Measurements from ENCODE around the gene EHMT1.

The EHMT1 gene

DNA sequence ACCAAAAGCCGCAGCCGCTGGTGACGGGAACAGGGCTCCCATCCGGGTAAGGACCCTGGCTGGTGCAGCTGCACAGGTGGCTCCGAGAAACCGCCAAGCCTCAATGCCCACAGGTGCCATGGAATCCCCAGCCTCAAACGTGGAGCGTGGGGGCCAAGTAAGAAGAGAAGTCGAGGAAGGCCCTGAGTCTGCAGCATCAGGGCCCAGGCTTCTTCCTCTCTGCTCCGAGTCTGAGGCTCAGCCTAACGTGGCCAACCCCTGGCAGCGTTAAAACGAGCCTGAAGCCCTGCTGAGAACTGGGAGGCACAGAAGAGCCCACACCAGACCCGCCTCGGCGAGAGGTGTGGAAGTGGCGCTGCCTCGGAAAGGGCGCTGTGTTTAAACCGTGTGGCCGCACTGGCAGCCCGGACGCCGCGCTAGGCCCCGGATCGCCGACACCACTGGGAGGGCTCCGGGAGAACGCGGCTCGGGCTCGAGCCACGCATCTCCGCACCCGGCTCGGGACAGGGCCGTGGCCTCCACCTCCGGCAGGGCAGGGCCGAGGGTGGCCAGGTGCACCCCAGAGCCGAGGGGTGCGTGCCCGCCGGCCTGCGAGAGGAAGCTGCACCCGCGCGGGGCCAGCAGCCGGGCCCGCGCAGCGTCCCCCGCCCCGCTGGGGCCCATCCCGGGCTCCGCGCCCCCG, 29.2 kb upstream of the EHMT1 start:
- DNase-seq (ENCODE audit: low spot score), result no peak
- ATAC-seq (ENCODE audit: low read depth), result 0 out of 3 replicates have a peak, but pooled peaks have one; percentile 2
- peak overlapping the region; percentile 56 for H3K27ac ChIP-seq (ENCODE audit: poor library complexity, severe bottlenecking)
- H3K4me3 ChIP-seq (ENCODE audit: severe bottlenecking), result peak overlapping the region; percentile 88
- H3K9me3 ChIP-seq (ENCODE audit: severe bottlenecking), result no peaks in the 10 kb centered on the region
- H3K36me3 ChIP-seq (ENCODE audit: low read depth), result peaks cover 38% of the 10 kb centered on the region
- H3K27me3 ChIP-seq (ENCODE audit: insufficient read depth, poor library complexity, severe bottlenecking), result no peaks in the 10 kb centered on the region
- H3K4me1 ChIP-seq (ENCODE audit: insufficient read depth, poor library complexity, severe bottlenecking), result no peaks in the 10 kb centered on the region
- no peak for TF ChIP-seq CTCF (IDR thresholded peaks at IDR 0.05; ENCODE audit: poor library complexity, severe bottlenecking)

DNA sequence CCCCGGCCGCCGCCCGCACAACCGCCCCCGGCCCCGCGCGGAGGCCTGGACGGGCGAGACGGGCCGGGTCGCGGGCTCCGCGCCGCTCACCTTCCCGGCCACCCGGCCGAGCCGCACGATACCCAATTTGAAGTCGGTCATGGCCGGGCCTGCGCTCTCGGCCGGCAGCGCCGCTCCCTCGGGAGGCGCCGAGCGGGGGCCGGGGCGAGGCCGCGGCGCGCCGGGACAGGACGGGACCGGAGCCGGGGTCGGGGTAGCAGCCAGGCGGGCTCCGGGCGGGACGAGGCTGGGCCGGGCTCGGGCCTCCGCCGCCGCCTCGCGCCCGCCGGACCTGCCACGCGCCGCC, 28.7 kb upstream of the EHMT1 start:
- DNase-seq (ENCODE audit: low spot score) (no peak), ATAC-seq (ENCODE audit: low read depth) (no peak)
- no peaks in the 10 kb centered on the region for H3K9me3 ChIP-seq (ENCODE audit: severe bottlenecking)
- H3K4me1 ChIP-seq (ENCODE audit: insufficient read depth, poor library complexity, severe bottlenecking), result no peaks in the 10 kb centered on the region
- peak overlapping the region; percentile 56 for H3K27ac ChIP-seq (ENCODE audit: poor library complexity, severe bottlenecking)
- no peak for TF ChIP-seq CTCF (IDR thresholded peaks at IDR 0.05; ENCODE audit: poor library complexity, severe bottlenecking)
- H3K36me3 ChIP-seq (ENCODE audit: low read depth), result peaks cover 33% of the 10 kb centered on the region
- H3K4me3 ChIP-seq (ENCODE audit: severe bottlenecking), result peak overlapping the region; percentile 88
- no peaks in the 10 kb centered on the region for H3K27me3 ChIP-seq (ENCODE audit: insufficient read depth, poor library complexity, severe bottlenecking)

DNA sequence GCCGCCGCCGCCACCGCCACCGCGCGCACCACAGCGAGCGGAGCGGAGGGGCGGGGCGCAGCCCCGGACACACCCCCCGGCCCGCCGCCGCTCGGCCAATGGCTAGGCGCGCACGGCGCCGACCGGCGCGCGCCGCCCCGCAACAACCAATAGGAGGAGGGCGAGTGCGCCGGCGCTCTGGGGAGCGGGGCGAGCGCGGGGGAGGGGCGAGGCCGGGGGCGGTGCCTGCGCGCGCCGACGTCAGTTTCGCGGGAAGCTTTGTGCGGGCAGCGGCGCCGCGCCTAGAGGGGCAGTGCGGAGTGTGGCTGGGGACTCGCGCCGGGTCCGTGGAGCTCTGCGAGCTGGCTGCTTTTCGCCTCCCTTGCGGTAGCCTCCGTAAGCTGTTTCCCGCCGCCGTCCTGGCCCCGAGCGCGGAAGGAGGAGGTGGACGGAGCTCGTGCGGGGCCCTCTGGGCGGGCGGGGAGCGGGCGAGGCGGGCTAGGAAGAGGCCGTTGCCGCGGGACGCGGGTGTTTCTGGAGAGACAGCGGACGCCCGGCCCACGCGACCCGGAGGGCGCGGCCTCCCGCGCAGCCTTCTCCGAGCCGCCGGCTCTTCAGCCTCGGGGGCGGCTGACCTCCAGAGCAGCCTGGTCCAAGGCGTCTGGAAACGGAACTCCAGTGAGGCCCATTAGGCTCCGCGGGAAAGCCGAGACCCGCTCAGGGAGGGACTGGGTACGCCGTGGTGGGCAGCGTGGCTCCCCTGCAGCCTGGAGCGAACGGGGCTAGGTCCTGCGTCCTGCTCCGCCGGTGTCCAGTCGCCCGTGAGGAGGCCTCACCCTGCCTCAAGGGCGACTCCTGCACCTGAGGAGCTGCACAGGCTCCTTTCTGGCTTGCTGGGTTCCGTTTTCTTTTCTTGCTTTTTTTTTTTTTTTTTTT, 28.1 kb upstream of the EHMT1 start, which contains the start of gene ZMYND19:
Gene ZMYND19 (minus strand): TSS at position 44 of the 915 bp plus-strand sequence. CDS start 249 bp downstream, outside the sequence.
- peak within 1 kb of the TSS; percentile 88 for H3K4me3 ChIP-seq (ENCODE audit: severe bottlenecking)
- peak within 1 kb of the TSS; percentile 56 for H3K27ac ChIP-seq (ENCODE audit: poor library complexity, severe bottlenecking)
- peak; percentile 77 for DNase-seq (ENCODE audit: low spot score)
- H3K36me3 ChIP-seq (ENCODE audit: low read depth), result peaks cover 27% of the 10 kb centered on the region
- no peaks in the 10 kb centered on the region for H3K4me1 ChIP-seq (ENCODE audit: insufficient read depth, poor library complexity, severe bottlenecking)
- H3K27me3 ChIP-seq (ENCODE audit: insufficient read depth, poor library complexity, severe bottlenecking), result no peaks in the 10 kb centered on the region
- TF ChIP-seq CTCF (IDR thresholded peaks at IDR 0.05; ENCODE audit: poor library complexity, severe bottlenecking), result no peak
- no peaks in the 10 kb centered on the region for H3K9me3 ChIP-seq (ENCODE audit: severe bottlenecking)
- ATAC-seq (ENCODE audit: low read depth), result peak; percentile 90

GRCh38 chr9:137592767-137593166, 26.0 kb upstream of the EHMT1 start:
- Histone ChIP-seq H3K4me3 (ENCODE audit: severe bottlenecking) (no peak overlapping the region), H3K9me3 (ENCODE audit: severe bottlenecking) (no peaks in the 10 kb centered on the region), H3K27me3 (ENCODE audit: insufficient read depth, poor library complexity, severe bottlenecking) (no peaks in the 10 kb centered on the region), H3K36me3 (ENCODE audit: low read depth) (peaks cover 11% of the 10 kb centered on the region), H3K4me1 (ENCODE audit: insufficient read depth, poor library complexity, severe bottlenecking) (no peaks in the 10 kb centered on the region), H3K27ac (ENCODE audit: poor library complexity, severe bottlenecking) (no peak overlapping the region)
- ATAC-seq (ENCODE audit: low read depth), result no peak
- DNase-seq (ENCODE audit: low spot score), result no peak
- no peak for TF ChIP-seq CTCF (IDR thresholded peaks at IDR 0.05; ENCODE audit: poor library complexity, severe bottlenecking)

Measured in RWPE2 (cell line).